MM.1S (cell line): Measurements from ENCODE around the gene ATP9A.
A peak's percentile ranks its signal among the peaks of the same experiment; 100 is the strongest.

Experiments
- CTCF ChIP-seq: fragments of 300-600 bp; sonication (generic); IDR thresholded peaks from 2 replicates; pipeline ENCODE4 v1.5.1; 2016; ENCODE audit warnings: antibody characterized with exemption, low read length, mixed read lengths
- EZH2 ChIP-seq: fragments of 300-600 bp; sonication (generic); optimal IDR thresholded peaks from 2 replicates; pipeline ENCODE3; 2017; ENCODE audit warnings: low read depth, mild to moderate bottlenecking, antibody characterized with exemption, low read length, mixed read lengths

GRCh38 chr20:51616060-51616459, 152.1 kb downstream of the ATP9A start:
- TF ChIP-seq CTCF (peak; percentile 23), EZH2 (no peak)
